NCI-H1092 (cell line): ENCODE measurements around the gene RNF114.
"Not testable (repeated sequence)": the region's sequence is repeated elsewhere in the genome, so short reads cannot be mapped to it uniquely, and the experiment has no call there.

Experiments used
- DNase-seq: peaks from one replicate; lab custom pipeline; 2025; lab: John Stamatoyannopoulos, UW

RNF114 gene

DNA sequence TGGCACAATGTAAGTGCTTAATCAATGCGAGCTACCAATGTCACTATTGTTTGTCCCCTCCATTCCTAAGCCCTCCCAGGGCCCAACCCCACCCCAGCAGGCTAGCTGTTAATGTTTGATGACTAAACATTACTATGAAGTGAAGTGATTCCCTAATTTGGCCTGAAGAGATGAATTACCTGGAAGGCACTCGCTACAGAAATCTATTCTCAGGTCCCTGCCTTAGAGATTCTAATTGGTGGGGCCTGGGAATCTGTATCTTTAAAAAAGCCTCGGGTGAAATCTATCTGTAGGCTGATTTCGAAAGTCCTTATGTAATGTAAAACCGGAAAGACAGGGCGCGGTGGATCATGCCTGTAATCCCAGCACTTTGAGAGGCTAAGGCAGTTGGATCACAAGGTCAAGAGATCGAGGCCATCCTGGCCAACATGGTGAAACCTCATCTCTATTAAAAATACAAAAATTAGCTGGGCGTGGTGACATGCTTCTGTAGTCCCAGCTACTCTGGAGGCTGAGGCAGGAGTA, 29.6 kb downstream of the RNF114 start:
- no peak for DNase-seq

DNA sequence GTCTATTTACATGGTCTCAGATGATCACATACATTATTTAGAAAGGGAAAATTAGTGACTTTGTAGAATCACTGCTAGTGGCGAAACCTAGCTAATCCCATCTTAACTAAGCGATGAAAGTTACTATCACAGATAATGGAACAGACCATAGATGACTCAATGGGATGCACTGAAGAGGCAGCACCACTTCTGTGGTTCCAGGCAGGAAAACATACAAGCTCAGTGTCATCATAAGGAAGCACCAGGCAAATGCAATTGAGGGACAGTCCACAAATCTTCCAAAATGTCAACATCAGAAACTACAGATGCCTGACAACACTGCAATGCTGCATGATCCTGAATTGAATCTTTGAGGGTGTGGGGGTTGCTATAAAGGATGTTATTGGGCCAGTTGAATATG, 30.7 kb downstream of the RNF114 start:
- DNase-seq: no peak

DNA sequence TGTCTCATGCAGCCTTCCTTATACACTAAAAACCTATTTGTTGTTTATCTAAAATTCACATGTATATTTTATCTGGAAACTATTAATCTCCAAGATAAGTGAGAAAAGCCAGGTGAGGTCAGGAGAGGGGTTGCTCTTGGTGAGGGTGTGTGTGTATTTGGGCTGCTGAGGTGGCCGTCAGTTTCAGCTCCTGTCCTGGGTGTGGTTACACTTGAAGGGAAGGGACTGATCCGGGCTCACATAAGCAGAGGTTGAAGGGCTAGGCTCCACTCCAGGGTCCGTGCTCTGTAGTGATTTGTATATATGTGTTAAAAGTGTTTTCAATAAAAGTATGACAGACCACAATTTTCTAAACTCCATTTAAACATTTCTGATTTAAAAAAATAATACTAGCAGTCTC, 33.0 kb downstream of the RNF114 start:
- DNase-seq: no peak

DNA sequence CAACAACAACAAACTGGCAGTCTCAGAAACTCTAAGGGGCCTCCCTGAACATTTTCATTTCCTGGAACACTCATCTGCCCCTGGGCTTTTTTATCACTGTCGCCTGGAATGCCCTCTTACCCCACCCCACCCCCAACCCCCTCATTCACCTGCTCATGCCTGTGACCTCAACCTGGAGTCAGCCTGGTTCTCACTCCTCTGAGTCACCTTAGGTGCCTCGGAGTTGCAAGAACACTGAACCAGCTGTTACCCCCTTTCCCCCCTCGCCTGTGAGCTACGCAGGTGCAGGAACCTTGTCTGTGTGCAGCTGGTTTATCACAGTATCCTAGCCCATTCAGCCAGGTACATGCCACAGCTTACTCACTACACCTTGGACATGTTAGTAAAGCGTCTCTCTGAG, 33.7 kb downstream of the RNF114 start:
- no peak for DNase-seq

DNA sequence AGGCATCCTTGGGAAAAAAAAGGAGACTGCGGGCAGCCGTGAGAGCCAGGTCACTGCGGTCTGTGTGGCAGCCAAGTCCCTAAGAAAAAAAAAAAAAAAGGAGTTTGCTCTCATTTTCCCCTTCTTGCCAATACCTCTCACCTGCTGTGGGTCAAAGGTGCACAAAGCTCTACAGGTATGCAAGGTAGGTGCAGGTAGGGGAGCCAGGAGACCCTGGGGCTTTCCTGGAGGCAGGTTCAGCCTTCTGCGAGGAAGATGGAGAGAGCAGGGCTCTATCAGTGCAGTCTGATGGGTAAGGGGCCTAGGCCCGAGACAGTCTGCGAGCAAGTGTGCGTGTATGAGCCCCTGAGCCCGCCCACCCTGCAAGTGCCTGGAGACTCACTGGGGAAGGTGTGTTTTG, 34.3 kb downstream of the RNF114 start:
- DNase-seq: no peak

DNA sequence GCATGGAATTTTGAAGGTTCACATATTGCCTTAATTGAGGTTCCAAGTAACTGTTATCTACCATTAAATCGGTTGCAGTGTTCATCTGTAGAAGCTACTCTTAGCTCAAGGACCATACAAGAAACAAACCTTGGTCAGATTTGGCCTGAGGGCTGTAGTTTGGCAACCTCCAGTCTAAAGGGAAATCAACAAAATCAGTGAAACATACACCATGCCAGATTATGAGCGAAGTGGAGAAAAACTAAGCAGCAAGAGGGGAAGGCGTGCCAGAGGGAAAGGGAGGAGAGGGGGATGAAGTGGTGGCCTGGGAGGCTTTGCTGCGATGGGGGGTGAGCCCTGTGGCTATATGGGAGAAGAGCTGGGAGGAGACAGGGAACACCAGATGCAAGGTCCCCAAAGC, 37.8 kb downstream of the RNF114 start:
- DNase-seq: no peak

- no peak for DNase-seq
Measured at GRCh38 chr20:49976542-49976941, 40.3 kb downstream of the RNF114 start.

DNA sequence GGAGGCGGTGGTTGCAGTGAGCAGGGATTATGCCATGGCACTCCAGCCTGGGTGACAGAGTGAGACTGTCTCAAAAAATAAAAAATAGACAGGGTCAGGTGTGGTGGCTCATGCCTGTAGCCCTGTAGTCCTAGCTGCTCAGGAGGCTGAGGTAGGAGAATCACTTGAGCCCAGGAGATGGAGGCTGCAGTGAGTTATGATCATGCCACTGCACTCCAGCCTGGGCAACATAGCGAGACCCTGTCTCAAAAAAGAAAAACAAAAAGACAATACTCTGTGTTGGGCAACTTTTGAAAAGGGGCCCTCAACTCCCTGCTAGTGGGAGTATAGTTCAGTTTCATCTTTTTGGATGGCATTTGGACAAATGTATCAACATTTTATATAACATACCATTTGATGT, 41.5 kb downstream of the RNF114 start:
- not testable (repeated sequence) for DNase-seq

DNA sequence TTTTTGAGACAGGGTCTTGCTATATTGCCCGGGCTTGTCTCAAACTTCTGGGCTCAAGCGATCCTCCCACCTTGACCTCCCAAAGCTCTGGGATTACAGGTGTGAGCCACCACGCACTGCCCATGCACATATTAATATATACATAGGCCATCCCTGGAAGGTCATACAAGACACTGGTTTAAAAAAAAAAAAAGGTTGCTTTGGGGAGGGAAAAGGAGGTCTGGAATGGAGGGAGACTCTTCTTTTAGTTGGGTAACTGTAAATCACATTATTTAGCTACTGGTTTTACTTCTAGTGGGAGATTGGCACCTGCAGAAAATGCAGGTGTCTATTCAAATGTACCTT, 42.5 kb downstream of the RNF114 start:
- no peak for DNase-seq

GRCh38 chr20:49979030-49979832, 43.0 kb downstream of the RNF114 start:
- peak; percentile 13 for DNase-seq

GRCh38 chr20:49980140-49981008, 44.2 kb downstream of the RNF114 start:
- DNase-seq: no peak

- DNase-seq: no peak
Measured at GRCh38 chr20:49981218-49982071, 45.2 kb downstream of the RNF114 start.

GRCh38 chr20:49982072-49982345, 45.8 kb downstream of the RNF114 start:
- DNase-seq: no peak

- DNase-seq: peak; percentile 86
Measured at GRCh38 chr20:49982346-49983122, 46.3 kb downstream of the RNF114 start, which contains the start of gene SNAI1. SNAI1 (plus strand) TSS chr20:49982980; CDS start chr20:49983060, 80 bp downstream.

DNA sequence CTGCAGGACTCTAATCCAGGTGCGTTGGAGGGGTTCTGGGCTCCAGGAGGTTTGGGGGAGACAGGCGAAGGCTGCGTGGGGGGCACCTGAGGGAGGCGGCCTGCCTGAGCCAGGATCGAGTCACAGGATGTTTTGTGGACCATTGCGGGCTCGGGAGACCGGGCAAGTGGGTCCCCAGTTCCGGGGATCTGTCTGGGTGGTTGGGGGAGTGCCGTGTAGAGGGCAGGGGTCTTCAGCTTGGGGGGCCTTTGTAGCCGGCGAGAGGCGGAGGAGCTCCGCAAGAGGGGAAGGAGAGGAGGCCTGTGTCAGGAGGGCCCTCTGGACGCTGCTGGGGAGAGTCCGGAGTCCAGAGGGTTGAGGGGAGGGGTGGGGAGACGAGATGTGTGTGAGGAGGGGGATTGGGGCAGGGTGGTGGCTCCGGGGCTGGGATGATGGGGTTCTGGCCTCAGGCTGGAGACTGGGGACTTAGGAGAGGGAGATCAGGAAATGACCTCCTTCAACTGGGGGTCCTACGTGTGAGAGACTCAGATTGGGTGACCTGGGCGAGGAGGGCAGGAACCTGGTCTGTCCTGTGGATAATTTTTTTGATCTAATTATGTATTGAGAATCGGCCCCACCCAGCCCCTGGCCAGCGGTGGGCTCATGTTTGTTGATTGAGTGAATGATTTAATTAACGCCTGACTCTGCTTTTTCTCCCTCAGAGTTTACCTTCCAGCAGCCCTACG, 47.1 kb downstream of the RNF114 start:
- DNase-seq: no peak

- no peak for DNase-seq
Measured at GRCh38 chr20:49983848-49984408, 47.7 kb downstream of the RNF114 start.

DNA sequence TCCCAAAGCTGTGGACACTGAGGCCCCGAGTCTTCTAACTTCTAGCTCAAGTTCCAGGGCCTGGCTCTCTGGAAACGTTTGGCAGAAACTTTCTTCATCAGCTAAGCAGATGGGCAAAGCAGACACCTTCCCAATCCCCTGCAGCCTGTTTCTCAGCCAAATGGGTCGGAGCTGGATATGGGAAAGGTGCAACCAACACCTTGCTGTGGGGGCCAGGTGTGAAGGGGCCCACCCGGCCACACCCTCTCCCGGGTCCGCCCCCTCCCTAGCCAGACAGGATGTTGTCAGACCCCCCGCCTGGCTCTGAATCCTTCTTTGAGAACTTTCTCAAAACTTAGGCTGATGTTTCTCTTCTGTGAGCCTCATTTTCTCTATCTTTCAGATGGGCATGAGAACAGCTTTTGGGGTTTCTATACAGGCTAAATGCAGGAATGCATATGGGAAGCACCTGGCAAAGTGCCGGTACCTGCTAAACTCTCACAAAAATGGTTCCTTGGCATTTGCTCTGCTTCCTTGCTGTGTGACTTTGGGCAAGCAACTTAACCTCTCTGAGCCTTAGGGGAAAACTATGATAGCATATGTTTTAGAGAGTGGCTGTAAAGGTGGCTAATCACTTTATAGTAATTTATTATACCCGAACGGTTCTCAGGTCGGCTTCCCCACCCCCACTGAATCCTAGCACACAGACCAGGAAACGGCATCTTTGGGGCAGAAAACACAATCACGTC, 48.4 kb downstream of the RNF114 start:
- DNase-seq: no peak

- DNase-seq: no peak
Measured at GRCh38 chr20:49985157-49985556, 49.0 kb downstream of the RNF114 start.

- DNase-seq: no peak
Measured at GRCh38 chr20:49985617-49986016, 49.4 kb downstream of the RNF114 start.

DNA sequence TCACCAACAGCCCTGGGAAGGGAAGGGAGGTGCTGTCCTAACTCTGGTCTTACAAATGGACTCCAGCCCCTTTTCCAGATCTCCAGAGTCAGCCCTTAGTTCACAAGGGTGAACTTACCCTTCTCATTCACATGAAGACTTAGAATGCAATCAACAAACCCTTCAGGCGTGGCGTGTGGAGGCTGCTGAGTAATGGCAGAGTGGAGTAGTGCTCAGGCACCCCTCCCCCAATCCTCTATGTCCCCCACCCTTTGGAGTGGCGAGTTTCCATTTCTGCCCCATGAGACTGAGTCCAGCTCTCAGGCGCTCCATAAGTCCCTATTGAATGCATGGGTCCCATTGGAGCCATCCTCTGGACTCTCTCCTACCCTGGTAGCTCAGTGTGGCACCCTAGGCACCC, 49.9 kb downstream of the RNF114 start:
- DNase-seq: no peak
